Measurements from ENCODE around the gene UGT1A6. TPM values are rescaled to one million over a fixed set of nuclear protein-coding genes. Genes with fewer than 3 reads are reported as not detected.
"Not testable (repeated sequence)": the region's sequence is repeated elsewhere in the genome, so short reads cannot be mapped to it uniquely, and the experiment has no call there.

Gene UGT1A6
- total and polyA plus RNA-seq, 12 donors, result not detected

DNA sequence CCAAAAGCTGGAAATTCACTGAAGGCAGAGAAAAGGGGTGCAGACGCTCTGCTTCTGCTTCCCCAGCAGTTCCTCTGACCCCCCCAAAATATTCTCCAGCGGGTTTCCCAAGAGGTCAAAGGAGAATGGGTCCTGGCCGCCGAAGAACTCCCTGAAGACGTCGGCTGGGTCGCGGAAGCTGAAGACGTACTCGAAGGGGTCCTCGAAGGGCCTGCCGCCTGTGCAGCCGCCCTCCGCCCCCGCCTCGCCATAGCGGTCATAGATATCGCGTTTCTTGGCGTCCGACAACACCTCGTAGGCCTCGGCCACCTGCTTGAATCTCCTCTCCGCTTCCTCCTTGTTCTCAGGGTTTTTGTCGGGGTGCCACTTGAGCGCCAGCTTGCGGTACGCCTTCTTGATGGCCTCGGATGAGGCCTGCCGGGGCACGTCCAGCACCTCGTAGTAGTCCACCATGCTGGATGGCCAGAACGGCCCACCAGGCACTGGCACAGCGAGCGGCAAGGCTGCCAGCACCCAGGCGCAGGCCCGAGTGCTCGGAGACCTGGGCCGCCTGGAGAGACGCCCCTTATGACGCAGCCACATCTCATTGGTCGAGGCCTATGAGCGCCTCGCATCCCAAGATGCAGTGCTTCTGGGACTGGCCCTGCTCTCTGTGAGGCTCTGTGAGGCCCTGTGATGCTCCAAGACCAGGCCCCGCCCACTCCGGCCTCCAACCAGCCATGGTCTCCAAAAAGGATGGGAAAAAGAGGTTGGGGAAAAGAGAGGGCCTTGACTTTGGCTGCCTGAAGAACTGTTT lies 51.0 kb downstream of the UGT1A6 start:
- H3K36me3 ChIP-seq, result no peaks in the 10 kb centered on the region
- peaks cover 0 to 12% (median 0%) of the 10 kb centered on the region in 7 donors for H3K27me3 ChIP-seq
- no peaks in the 10 kb centered on the region for H3K4me1 ChIP-seq
- ATAC-seq, result no peak
- intact Hi-C loops (cut with DNase I), result no loop called here
- TF ChIP-seq, protein P1, sequence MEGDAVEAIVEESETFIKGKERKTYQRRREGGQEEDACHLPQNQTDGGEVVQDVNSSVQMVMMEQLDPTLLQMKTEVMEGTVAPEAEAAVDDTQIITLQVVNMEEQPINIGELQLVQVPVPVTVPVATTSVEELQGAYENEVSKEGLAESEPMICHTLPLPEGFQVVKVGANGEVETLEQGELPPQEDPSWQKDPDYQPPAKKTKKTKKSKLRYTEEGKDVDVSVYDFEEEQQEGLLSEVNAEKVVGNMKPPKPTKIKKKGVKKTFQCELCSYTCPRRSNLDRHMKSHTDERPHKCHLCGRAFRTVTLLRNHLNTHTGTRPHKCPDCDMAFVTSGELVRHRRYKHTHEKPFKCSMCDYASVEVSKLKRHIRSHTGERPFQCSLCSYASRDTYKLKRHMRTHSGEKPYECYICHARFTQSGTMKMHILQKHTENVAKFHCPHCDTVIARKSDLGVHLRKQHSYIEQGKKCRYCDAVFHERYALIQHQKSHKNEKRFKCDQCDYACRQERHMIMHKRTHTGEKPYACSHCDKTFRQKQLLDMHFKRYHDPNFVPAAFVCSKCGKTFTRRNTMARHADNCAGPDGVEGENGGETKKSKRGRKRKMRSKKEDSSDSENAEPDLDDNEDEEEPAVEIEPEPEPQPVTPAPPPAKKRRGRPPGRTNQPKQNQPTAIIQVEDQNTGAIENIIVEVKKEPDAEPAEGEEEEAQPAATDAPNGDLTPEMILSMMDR (IDR thresholded peaks at IDR 0.05), result no peak
- H3K27ac ChIP-seq, result no peak overlapping the region
- no peak overlapping the region for H3K4me3 ChIP-seq
- 89 to 92% methylated on average over 45 of the region's 46 CpGs for WGBS, 2 donors
- no peaks in the 10 kb centered on the region for H3K9me3 ChIP-seq
- no peak for DNase-seq

DNA sequence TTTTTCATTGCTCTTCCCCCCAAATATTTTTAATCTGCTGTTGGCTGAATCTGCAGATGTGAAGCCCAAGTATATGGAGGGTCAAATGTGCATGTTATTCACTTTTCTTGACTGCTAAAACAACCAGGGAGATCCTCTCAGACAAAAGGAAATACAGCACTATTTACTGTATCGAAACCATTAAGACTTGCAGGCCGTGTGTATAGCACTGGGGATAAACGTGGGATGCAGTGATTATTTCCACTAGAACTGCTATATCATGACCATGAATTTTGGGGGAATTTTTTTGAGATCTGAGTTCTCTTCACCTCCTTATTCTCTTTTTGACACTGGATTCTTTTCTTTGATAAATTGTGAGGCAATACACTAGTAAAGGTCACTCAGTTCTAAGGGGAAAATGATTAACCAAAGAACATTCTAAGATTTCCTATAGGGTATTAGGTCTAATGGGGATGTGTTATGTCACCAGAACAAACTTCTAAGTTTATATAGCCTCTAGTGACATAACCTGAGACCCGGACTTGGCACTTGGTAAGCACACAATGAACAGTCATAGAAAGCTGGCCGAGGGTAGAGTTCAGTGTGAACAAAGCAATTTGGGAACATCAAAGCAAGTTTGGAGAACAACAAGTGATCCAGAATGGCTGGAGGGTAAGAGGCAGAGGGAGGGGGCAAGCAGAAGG lies 52.5 kb downstream of the UGT1A6 start:
- WGBS, 2 donors, result 73 to 77% methylated on average over 5 of the region's 5 CpGs
- H3K27me3 ChIP-seq, result peaks cover 0 to 9% (median 0%) of the 10 kb centered on the region in 7 donors
- no peak overlapping the region for H3K4me3 ChIP-seq
- no peak for ATAC-seq
- intact Hi-C loops (cut with DNase I), result no loop called here
- H3K4me1 ChIP-seq, result no peaks in the 10 kb centered on the region
- peaks cover 0 to 1% (median 0%) of the 10 kb centered on the region in 11 donors for H3K9me3 ChIP-seq
- H3K27ac ChIP-seq, result no peak overlapping the region
- no peak for DNase-seq
- H3K36me3 ChIP-seq, result no peaks in the 10 kb centered on the region
- TF ChIP-seq, protein P1 (IDR thresholded peaks at IDR 0.05), result no peak

DNA sequence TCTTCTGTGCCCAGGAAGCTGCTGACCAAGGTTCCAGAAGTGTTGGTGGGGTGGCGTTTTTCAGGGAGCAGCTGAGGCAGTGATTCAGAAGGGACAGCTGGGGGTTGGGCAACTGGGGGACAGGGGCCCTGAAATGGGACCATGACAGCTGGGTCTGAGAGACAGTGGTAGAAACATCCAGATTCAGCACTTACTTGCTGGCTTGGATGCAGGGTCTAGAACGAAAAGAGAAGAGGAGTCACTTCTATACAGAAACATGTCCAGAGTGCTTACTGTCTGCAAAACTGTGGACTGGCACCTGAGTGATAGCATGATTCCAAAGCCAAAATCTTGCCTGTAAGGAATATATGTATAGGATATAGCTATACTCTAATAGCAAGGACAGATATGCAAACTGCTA lies 53.1 kb downstream of the UGT1A6 start:
- H3K27me3 ChIP-seq; H3K36me3 ChIP-seq; ATAC-seq; H3K4me1 ChIP-seq; intact Hi-C loops (cut with DNase I); DNase-seq; H3K9me3 ChIP-seq; H3K27ac ChIP-seq; H3K4me3 ChIP-seq: not testable (repeated sequence)
- WGBS, 2 donors, result 57 to 58% methylated on average over 2 of the region's 2 CpGs

DNA sequence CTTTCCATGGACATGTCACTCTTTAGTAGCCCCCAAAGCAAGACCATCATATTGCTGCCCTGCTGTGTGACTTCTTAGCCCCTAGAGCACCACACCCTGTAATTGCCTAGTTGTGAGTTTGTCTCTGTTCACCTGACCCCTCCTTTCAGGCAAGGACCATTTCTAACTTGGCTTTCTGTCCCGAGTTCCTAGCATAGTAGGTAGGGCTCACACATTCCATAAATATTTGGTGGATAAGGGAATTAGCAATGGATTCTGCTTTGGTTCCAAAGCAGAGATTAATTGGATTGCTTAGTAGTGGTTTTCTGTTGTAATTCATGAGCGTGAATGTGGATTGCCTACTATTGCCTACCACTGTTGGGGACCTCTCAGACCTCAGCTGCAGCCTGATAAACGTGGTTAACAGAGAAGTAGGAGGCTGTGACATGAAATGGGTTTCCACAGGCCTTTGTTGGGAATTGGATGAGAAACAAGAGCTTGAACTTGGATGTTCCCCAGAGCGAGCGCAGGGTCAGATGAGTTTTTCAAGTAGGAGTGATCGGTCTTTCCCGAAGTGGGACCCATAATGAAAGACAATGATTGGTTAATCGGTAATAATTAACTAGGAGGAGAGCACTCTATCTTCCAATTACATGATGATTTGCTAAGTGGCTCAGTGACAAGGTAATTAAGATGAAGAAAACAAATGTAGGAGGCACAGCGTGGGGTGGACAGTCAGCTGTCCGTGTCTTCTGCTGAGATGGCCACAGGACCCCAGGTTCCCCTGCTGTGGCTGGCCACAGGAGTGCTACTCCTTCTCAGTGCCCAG lies 54.0 kb downstream of the UGT1A6 start:
- TF ChIP-seq, protein P1 (IDR thresholded peaks at IDR 0.05), result no peak
- 66 to 73% methylated on average over 10 of the region's 10 CpGs for WGBS, 2 donors
- peaks cover 0 to 8% (median 0%) of the 10 kb centered on the region in 7 donors for H3K27me3 ChIP-seq
- H3K4me3 ChIP-seq, result no peak overlapping the region
- peaks cover 0 to 10% (median 0%) of the 10 kb centered on the region in 11 donors for H3K9me3 ChIP-seq
- H3K36me3 ChIP-seq, result no peaks in the 10 kb centered on the region
- H3K27ac ChIP-seq, result no peak overlapping the region
- DNase-seq, result no peak
- ATAC-seq, result no peak
- intact Hi-C loops (cut with DNase I), result no loop called here
- no peaks in the 10 kb centered on the region for H3K4me1 ChIP-seq

All from heart right ventricle (tissue), 16 donors.